Measurements from ENCODE around the gene PLXNA2.

Gene PLXNA2

GRCh38 chr1:208241512-208241911 lies 2.7 kb downstream of the PLXNA2 start:
- TF ChIP-seq, protein P1, sequence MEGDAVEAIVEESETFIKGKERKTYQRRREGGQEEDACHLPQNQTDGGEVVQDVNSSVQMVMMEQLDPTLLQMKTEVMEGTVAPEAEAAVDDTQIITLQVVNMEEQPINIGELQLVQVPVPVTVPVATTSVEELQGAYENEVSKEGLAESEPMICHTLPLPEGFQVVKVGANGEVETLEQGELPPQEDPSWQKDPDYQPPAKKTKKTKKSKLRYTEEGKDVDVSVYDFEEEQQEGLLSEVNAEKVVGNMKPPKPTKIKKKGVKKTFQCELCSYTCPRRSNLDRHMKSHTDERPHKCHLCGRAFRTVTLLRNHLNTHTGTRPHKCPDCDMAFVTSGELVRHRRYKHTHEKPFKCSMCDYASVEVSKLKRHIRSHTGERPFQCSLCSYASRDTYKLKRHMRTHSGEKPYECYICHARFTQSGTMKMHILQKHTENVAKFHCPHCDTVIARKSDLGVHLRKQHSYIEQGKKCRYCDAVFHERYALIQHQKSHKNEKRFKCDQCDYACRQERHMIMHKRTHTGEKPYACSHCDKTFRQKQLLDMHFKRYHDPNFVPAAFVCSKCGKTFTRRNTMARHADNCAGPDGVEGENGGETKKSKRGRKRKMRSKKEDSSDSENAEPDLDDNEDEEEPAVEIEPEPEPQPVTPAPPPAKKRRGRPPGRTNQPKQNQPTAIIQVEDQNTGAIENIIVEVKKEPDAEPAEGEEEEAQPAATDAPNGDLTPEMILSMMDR (IDR thresholded peaks at IDR 0.05; ENCODE audit: extremely low read depth, missing control alignments), result no peak

DNA sequence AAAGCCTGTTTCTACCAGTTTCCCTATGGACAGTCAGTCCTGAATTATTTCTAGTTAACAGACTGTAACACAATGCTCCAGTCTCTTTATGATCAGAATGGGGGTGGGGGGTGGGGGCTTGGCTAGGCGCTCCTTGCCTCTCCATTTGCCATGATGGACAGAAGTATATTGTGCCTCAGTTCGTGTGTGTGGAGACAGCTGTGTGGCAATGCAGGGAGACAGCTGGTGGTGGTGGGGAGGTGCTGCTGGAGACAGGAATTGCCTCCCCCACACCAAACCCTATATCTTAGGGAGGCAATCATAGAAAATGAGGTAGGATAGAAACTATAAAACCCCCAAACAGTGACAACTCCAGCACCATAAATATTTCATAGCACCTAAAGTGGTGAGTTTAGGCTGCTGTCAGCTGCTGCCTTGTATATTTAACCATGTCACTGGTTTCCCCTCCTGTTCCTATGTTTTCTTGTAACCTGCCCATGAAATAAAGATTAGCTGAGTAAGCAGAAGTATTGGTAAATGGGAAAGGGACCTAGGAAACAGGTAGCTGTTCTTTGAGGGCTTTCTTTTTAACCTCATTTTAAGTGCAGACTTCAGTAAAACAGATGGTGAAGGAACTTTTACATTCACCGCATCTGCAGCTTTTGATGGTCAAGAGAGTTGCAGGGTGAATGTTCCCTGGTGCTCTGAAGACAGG lies 3.4 kb downstream of the PLXNA2 start:
- TF ChIP-seq, protein P1 (IDR thresholded peaks at IDR 0.05; ENCODE audit: extremely low read depth, missing control alignments), result no peak
- DNase-seq (ENCODE audit: low spot score), result no peak

More at GRCh38 chr1:208241512-208241911, 2.7 kb downstream of the PLXNA2 start:
- DNase-seq (ENCODE audit: low spot score), result no peak

DNA sequence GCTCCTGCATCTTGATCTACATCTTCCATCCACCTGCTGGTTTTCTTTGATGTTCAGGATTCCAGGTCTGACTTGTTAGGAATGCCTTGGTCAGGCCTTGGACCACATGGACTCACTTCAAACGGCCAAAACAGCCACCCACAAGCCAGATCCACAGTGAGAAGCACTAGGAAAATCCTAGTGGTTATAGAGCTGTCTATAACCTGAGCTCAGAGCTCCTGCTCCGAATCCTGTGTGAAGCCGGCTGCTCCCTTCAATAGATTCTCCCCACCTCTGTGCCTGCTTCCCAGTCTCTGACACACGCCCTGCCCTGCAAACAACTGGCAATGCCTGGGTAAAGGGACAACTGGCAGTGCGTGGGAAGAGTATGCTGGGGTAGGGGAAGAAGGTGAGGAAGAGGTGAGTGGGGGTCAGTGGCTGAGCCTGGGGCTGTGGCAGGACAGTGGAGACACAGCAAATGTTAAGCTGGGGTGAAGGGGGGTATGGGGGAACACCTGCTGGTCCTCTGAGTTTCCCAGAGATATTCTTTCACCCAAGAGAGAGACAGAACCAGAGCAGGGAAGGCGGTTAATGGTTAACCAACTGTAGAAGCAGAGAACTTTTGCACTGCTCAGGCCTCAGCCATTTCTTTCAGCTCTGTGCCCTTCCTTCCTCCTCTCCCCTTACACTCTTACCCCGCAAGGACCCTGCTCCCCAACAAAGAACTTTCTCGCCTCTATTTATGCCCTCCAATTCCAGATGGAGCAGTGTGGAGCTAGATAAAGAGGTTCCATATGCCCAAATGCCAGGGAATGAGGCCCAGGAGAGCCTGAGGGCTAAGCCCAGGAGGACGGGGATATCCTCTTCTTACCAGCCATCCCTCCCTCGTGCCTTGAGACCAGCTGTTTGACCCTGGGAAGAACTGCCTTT lies 4.5 kb downstream of the PLXNA2 start:
- TF ChIP-seq, protein P1 (IDR thresholded peaks at IDR 0.05; ENCODE audit: extremely low read depth, missing control alignments), result no peak
- DNase-seq (ENCODE audit: low spot score), result no peak

- TF ChIP-seq, protein P1 (IDR thresholded peaks at IDR 0.05; ENCODE audit: extremely low read depth, missing control alignments), result peak; percentile 64
- DNase-seq (ENCODE audit: low spot score), result peak; percentile 70
Observed at GRCh38 chr1:208238710-208239472, 5.3 kb downstream of the PLXNA2 start.

DNA sequence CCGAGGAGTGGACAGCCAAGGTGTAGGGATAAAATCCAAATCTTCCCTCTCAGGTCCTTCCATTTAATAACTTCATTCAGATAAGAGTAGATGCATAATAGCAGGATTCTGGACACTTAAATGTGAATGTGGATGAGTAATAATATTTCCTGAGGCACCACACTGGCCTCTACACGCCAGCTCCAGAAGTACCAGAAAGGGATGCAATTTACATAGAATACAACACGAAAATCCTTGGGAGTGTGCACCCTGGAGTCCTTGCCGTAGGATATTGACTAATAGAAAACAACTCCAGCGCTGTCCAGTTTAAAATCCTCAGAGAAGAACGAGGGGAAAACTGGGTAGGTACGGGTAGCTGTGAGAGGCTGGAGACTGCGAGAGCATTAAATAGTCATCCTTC lies 6.9 kb downstream of the PLXNA2 start:
- TF ChIP-seq, protein P1 (IDR thresholded peaks at IDR 0.05; ENCODE audit: extremely low read depth, missing control alignments), result no peak
- no peak for DNase-seq (ENCODE audit: low spot score)

DNA sequence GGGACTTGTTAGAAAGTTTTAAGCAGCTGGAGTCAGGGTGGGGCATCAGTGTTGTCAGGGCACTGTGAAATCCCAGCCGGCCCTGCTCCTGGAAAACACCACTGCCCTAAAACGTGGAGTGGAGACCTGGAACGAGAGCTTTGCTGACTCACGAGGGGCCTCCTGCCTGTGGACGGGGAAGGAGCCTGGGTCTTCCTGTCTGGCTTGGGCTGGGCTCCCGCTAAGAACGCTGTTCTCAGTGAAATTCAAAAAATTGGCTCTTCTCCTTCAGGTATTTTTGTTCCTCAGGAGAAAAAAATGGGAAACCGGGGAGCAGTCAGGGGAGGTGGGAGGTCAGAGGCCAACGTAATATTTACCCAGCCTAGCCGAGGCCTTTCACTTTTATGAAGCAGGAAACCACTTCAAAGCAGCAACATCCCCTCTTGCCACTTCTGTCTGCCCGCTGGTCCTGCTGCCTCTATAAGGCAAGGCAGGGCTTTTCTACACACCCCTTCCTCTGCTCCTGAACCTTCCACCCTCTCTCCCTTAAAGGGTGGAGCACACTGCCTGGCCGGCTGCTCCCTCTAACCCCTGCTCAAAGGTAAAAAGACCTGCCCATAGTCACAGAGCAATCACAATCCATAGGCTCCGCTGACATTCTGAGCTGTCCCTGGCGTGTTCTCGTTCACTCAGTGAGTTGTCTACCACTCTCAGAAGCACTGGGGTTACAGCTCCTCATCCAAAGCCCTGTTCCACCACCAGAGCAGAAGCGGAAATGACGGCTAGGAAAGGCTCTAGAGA lies 8.0 kb downstream of the PLXNA2 start:
- DNase-seq (ENCODE audit: low spot score), result peak; percentile 32
- TF ChIP-seq, protein P1 (IDR thresholded peaks at IDR 0.05; ENCODE audit: extremely low read depth, missing control alignments), result no peak
